AG09319 (cell line): ENCODE measurements around the gene GAPT.
A peak's percentile ranks its signal among the peaks of the same experiment; 100 is the strongest.

ENCODE experiments used
- DNase-seq: peaks from one replicate; pipeline ENCODE4 v3.0.0-alpha.2; 2010; ENCODE audit warnings: low read depth; ENCODE audit errors: extremely low read depth
- CTCF ChIP-seq: IDR thresholded peaks from 2 replicates; pipeline ENCODE4 v1.5.1; 2011; ENCODE audit warnings: low read depth, mild to moderate bottlenecking, inconsistent platforms, low read length, moderate library complexity

The GAPT gene

DNA sequence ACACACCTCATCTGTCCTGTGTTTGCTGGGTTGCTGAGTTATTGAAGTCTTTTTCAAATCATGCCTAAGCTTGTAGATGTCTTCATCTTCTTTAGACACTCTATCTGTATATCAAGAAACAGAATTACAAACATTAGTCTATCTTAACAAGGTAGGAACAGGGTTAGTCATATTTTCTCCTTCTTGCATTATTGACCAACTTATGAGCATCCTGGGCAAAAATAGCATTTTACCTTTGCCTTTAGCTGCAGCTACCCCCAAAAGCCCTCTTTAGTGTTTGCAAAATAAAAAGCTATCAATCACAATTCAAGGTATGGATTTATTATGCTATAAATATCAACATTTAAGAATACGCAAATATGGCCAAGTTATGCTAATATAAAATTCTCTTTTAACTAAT lies 34.7 kb upstream of the GAPT start:
- no peak for TF ChIP-seq CTCF
- no peak for DNase-seq

DNA sequence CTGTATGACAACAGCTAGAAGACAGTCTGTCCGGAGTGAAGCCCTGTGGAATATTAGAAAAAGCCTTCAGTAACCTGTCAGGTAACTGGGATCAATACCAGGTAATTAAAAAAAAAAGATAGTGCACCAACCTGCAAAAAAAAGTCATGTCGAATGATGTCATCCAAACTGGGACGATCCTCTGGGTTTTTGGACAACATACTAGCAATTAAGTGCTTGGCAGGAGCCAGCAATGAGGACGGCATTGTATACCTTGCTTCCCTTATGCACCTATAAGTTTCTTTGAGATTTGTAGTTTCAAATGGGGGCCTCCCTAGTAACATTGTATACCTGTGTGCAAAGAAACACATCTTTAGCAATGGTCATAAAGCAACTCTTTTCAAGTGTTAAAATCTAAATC lies 34.2 kb upstream of the GAPT start:
- TF ChIP-seq CTCF = no peak
- no peak for DNase-seq

GRCh38 chr5:58458141-58458742 lies 33.0 kb upstream of the GAPT start:
- no peak for DNase-seq
- TF ChIP-seq CTCF = no peak

DNA sequence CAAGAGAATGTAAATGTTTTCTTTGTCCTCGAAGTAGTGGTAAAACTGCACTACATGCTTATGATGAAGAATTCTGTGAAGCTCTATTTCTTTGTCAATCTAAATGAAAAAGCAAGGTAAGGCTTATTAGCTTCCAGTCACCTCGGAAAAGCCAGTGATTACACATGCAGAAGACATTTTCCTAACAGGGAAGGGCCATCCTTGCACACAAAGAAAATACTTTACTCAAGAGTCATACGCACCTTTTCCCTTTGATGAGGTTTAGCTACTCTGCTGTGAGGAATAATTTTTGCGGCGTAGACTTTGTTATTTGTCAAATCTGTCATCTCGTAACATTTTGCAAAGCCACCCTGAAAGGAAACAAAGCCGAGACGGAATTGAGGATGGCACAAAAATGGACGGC lies 32.5 kb upstream of the GAPT start:
- no peak for TF ChIP-seq CTCF
- DNase-seq = no peak

DNA sequence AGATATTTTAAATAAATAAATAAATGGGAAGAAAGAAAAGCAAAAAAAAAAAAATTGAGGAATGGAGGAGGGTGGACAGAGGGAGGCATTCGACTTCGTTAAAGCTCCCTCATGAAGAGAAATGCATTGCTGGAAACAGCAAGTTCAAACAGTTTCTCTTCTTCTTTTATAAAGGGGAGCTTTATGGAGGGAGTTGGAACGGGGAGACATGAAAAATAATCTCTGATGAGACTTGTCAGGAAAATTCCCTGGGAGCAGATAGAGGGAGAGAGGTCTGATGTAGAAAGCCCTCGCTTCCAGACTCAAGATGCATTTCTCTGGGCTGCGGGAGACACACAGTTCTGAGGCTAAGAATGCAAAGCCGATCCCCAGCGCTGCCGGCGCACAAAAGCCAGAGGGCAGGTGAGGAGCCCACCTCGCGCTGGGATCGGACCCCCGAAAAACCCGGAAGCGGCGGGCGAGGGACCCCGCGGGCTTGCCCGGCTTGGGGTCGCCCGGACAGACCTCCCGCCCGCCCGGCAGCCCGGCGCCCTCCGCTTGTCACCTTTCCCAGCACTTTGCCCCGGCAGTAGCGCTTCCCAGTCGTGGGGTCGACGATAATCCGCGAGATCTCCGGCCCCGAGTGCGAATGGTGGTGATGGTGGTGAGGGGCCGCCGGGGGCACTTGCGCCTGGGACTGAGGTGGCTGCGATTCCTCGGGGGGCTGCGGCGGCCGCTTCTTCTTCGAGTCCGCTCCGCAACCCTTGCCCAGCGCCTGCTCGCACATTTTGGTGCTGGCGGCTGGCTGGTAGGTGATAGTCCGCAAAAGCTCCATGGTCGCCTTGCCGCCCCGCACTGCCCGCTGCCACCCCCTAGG lies 31.9 kb upstream of the GAPT start:
- no peak for DNase-seq
- no peak for TF ChIP-seq CTCF

- peak; percentile 35 for TF ChIP-seq CTCF
- DNase-seq = peak; percentile 91
These were observed 31.1 kb upstream of the GAPT start, which contains the start of gene PLK2 for GRCh38 chr5:58460002-58460731. PLK2 (minus strand) TSS chr5:58460086; CDS start chr5:58459959, 127 bp downstream.
